Testis (tissue), 3 donors: ENCODE results near the gene ARHGAP9. TPM values are rescaled to one million over a fixed set of nuclear protein-coding genes. Genes with fewer than 3 reads are reported as not detected.

Experiments used
- DNase-seq: peaks from one replicate; pipeline ENCODE4 v3.0.0-alpha.2; 2019
- H3K27ac ChIP-seq, 2 donors: fragments of 200-600 bp; sonication (generic); one replicate each; pipeline ENCODE4 v1.5.1; 2019
- H3K27me3 ChIP-seq: fragments of 200-600 bp; sonication (generic); one replicate; pipeline ENCODE4 v1.5.1; 2019
- H3K36me3 ChIP-seq: fragments of 200-600 bp; sonication (generic); one replicate; pipeline ENCODE4 v1.5.1; 2017; ENCODE audit warnings: low read depth; ENCODE audit errors: missing control alignments
- H3K4me1 ChIP-seq: fragments of 200-600 bp; sonication (generic); one replicate; pipeline ENCODE4 v1.5.1; 2019
- H3K4me3 ChIP-seq, 2 donors: fragments of 200-600 bp; sonication (generic); one replicate each; pipeline ENCODE4 v1.5.1; 2017 to 2019
- H3K9me3 ChIP-seq: fragments of 200-600 bp; sonication (generic); one replicate; pipeline ENCODE4 v1.5.1; 2017
- POLR2A ChIP-seq: fragments of 450-650 bp; IDR thresholded peaks from one replicate; pipeline ENCODE4 v1.6.1; 2017; ENCODE audit warnings: antibody characterized with exemption, mild to moderate bottlenecking, moderate library complexity
- WGBS, 2 donors: methylation state at CpG; one replicate each; pipeline ENCODE4 v1.1.5; 2018; 5-methylcytosine and 5-hydroxymethylcytosine counted together
- intact Hi-C: fragments of 100-400 bp; cut with DNase I; formaldehyde crosslinking; loops from one replicate; pipeline ENCODE4 v1.15.1; 2023; ENCODE audit warnings: low total_unique reads
- polyA plus RNA-seq: library from polyadenylated mRNA; stranded (reverse); fragments of 350-450 nt; fragmentation: Illumina TruSeq; extraction: RNeasy Lipid Tissue Mini Kit (QIAGEN cat#74804); gene quantifications from one replicate; pipeline ENCODE4 v1.2.3, GENCODE V29; 2014; ENCODE audit warnings: low read depth, low replicate concordance; ENCODE audit not compliant: insufficient read depth
- total RNA-seq, 2 donors: library from RNA; depleted of rRNA; stranded (reverse); fragments of >200 nt; gene quantifications; one replicate each; pipeline ENCODE4 v1.2.3, GENCODE V29; 2016
- TF ChIP-seq, protein P1 (sequence below), 3 experiments: fragments of 450-650 bp in 2 of 3; fragments of 200-600 bp in 1 of 3; sonication (generic) in 1 of 3; IDR thresholded peaks; one replicate each; pipeline ENCODE4 v1.5.1; 2016 to 2019; ENCODE audit warnings: antibody characterized with exemption in 3 of 3, mild to moderate bottlenecking in 2 of 3, moderate library complexity in 1 of 3

ARHGAP9 gene
- total and polyA plus RNA-seq, 3 donors from 2014 or later = 24.8 to 111 (median 29.2) TPM

- no peaks in the 10 kb centered on the region for H3K9me3 ChIP-seq
- H3K27me3 ChIP-seq = no peaks in the 10 kb centered on the region
- WGBS, 2 donors = 85 to 87% methylated on average over 10 of the region's 10 CpGs
- intact Hi-C loops = no loop called here
- H3K4me1 ChIP-seq = no peaks in the 10 kb centered on the region
- H3K27ac ChIP-seq = no peak overlapping the region
- no peak overlapping the region for H3K4me3 ChIP-seq
- no peak for DNase-seq
- no peaks in the 10 kb centered on the region for H3K36me3 ChIP-seq
- TF ChIP-seq, protein P1, sequence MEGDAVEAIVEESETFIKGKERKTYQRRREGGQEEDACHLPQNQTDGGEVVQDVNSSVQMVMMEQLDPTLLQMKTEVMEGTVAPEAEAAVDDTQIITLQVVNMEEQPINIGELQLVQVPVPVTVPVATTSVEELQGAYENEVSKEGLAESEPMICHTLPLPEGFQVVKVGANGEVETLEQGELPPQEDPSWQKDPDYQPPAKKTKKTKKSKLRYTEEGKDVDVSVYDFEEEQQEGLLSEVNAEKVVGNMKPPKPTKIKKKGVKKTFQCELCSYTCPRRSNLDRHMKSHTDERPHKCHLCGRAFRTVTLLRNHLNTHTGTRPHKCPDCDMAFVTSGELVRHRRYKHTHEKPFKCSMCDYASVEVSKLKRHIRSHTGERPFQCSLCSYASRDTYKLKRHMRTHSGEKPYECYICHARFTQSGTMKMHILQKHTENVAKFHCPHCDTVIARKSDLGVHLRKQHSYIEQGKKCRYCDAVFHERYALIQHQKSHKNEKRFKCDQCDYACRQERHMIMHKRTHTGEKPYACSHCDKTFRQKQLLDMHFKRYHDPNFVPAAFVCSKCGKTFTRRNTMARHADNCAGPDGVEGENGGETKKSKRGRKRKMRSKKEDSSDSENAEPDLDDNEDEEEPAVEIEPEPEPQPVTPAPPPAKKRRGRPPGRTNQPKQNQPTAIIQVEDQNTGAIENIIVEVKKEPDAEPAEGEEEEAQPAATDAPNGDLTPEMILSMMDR (IDR thresholded peaks at IDR 0.05) = no peak
- TF ChIP-seq POLR2A = no peak
Measured at GRCh38 chr12:57469296-57470164, 10.1 kb downstream of the ARHGAP9 start.

- WGBS, 2 donors = 85 to 91% methylated on average over 11 of the region's 11 CpGs
- Histone ChIP-seq H3K36me3 (no peaks in the 10 kb centered on the region), H3K9me3 (no peaks in the 10 kb centered on the region), H3K27me3 (no peaks in the 10 kb centered on the region), H3K4me1 (peaks cover 2% of the 10 kb centered on the region), H3K27ac (no peak overlapping the region), H3K4me3 (no peak overlapping the region)
- TF ChIP-seq, protein P1 (IDR thresholded peaks at IDR 0.05) = no peak
- TF ChIP-seq POLR2A = no peak
- intact Hi-C loops = no loop called here
- DNase-seq = no peak
Measured at GRCh38 chr12:57467915-57468314, 11.8 kb downstream of the ARHGAP9 start.

DNA sequence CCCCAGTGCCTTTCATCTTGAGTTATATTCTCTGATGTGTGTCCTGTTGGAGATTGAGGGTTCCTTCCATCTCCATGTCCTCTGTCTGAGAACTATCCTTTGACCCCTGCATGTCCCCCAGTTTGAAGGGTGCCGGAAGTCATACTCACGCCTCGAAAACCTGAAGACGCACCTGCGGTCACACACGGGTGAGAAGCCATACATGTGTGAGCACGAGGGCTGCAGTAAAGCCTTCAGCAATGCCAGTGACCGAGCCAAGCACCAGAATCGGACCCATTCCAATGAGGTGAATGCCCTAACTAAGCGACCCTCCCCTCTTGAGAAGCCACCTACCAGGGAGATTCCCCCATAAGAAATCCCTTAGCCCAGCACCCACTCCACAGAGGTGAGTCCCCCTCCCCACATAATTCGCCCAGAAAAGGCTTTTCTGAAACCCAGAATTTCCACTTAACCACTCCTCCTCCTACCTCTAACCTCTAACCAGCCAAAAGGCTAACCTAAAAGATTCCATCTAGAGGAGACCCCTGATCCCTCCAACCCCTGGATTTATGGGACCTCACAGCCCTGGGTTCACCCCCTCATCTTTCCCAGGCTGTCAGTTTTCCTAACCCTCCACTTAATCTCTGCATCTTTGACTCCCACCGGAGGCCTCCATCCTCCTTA, 12.3 kb downstream of the ARHGAP9 start:
- Histone ChIP-seq H3K4me3 (no peak overlapping the region), H3K36me3 (no peaks in the 10 kb centered on the region), H3K9me3 (no peaks in the 10 kb centered on the region), H3K27ac (no peak overlapping the region), H3K27me3 (no peaks in the 10 kb centered on the region), H3K4me1 (peaks cover 8% of the 10 kb centered on the region)
- intact Hi-C loops = no loop called here
- no peak for TF ChIP-seq POLR2A
- WGBS, 2 donors = 92% methylated on average over 11 to 12 of the region's 12 CpGs
- no peak for DNase-seq

GRCh38 chr12:57465747-57466505, 13.7 kb downstream of the ARHGAP9 start:
- no peaks in the 10 kb centered on the region for H3K9me3 ChIP-seq
- TF ChIP-seq, protein P1 (IDR thresholded peaks at IDR 0.05) = no peak
- no peak overlapping the region for H3K4me3 ChIP-seq
- H3K27me3 ChIP-seq = no peaks in the 10 kb centered on the region
- peaks cover 15% of the 10 kb centered on the region for H3K4me1 ChIP-seq
- intact Hi-C loops = no loop called here
- DNase-seq = no peak
- H3K36me3 ChIP-seq = no peaks in the 10 kb centered on the region
- 75 to 77% methylated on average over 14 of the region's 14 CpGs for WGBS, 2 donors
- no peak overlapping the region for H3K27ac ChIP-seq
